ENCODE results near the gene ANKRD6. TPM values are rescaled to one million over a fixed set of nuclear protein-coding genes. Genes with fewer than 3 reads are reported as not detected.
A peak's percentile ranks its signal among the peaks of the same experiment; 100 is the strongest.
"Not testable (repeated sequence)": the region's sequence is repeated elsewhere in the genome, so short reads cannot be mapped to it uniquely, and the experiment has no call there.

Gene ANKRD6
- total RNA-seq, 1 donor from 2014 or later = 7.1 TPM

GRCh38 chr6:89638320-89639195 is 205.6 kb downstream of the ANKRD6 start, which contains the start of gene LYRM2:
LYRM2 (minus strand) TSS chr6:89638747; CDS start chr6:89638716, 31 bp downstream.
- DNase-seq (ENCODE audit: low spot score) = peak; percentile 96
- peak; percentile 96 for ATAC-seq

DNA sequence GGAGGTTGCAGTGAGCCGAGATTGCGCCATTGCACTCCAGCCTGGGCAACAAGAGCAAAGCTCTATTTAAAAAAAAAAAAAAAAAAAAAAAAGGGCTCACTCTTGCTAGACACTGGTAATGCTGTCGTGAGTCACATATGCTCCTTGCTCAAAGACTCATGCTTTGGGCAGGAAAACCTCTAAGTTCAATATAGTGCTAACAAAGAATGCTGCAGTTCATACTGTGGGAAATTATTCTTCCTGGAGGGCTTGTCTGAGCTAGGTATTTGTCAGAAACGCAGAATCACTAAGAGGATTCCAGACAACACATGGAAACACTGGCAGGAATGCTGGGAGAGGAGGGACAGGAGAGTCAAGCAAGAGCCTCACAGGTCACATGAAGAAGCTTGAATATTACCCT is 207.9 kb downstream of the ANKRD6 start:
- no peak for DNase-seq (ENCODE audit: low spot score)
- ATAC-seq = no peak

GRCh38 chr6:89641581-89641980 is 208.6 kb downstream of the ANKRD6 start:
- not testable (repeated sequence) for DNase-seq (ENCODE audit: low spot score); ATAC-seq

DNA sequence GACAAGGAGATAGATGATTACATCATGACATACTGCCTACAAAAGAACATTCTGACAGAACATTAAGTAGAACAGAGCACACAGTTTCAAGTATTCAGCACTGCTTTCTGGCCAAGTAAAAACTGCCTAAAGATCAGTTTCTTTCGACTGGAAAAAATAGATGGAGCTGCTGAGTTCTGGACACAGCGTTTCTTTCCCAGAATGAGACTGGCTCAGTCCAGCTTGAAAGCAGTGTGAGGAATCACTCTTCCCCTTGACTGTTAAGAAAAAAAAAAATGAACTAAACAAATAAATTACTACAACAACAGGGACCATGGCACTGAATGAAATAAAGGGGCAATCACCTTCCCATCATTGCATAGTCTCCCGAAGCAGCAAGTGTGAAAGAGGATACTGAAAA is 210.0 kb downstream of the ANKRD6 start:
- ATAC-seq (no peak), DNase-seq (ENCODE audit: low spot score) (no peak)

DNA sequence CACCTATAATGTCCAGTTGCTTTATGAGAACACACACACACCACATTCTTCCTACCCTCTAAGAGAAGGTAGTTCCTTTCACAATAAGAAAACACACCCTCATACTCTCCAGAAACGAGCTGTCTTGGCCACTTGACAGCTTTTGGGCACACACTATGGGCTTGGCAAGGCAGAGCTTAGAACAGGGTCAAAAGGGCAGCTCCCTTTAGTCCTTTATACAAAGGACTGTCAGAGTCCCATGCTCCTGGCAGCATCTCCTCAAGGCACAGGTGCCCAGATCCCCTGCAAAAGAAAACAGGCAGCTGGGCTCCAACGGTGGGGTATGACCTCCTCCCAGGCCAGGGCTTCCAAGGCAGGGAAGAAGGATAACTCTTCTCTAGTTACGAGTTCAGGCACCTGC is 210.5 kb downstream of the ANKRD6 start:
- peak; percentile 64 for DNase-seq (ENCODE audit: low spot score)

GRCh38 chr6:89644864-89645263 is 211.9 kb downstream of the ANKRD6 start:
- DNase-seq (ENCODE audit: low spot score) (no peak), ATAC-seq (no peak)

More for the DNA sequence above, 210.5 kb downstream of the ANKRD6 start:
- peak; percentile 75 for ATAC-seq

DNA sequence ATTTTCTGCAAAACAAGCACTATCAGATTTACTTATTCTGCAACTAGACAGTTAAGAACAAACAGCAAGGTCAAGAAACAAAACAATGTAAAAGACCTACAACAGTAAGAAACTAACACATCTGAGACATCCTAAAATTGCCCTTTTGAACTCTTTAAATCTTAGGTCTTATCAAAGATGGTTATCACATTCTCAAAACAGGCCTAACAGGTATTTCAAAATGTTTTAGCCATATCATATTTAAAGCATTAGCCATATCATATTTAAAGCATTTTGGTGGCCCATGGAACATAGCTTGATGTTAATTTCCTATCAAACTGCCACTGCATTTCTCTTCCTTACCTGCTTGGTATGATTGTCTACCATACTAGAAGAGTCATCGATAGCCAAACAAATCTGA is 216.7 kb downstream of the ANKRD6 start:
- no peak for ATAC-seq
- DNase-seq (ENCODE audit: low spot score) = no peak

GRCh38 chr6:89650579-89650978 is 217.6 kb downstream of the ANKRD6 start:
- ATAC-seq = no peak
- DNase-seq (ENCODE audit: low spot score) = no peak

DNA sequence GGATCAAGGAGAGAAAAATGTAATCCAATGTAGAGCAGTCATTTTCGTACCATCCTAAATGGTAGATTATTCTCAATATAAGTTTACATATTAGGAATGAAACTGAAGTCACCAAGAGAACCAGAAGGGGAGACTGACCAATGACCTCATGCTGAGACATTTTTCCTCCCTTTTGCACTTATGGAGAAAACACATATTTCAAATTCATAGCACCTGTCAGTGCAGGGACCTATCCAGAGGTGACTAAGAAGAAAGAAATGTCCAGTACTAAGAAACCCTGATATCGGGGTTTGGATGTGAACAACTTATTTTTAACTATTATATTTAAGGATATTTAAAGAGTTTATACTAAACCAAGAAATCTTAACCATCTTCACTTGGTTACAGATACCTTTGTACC is 222.2 kb downstream of the ANKRD6 start:
- ATAC-seq = no peak

GRCh38 chr6:89657445-89658158 is 224.7 kb downstream of the ANKRD6 start:
- no peak for DNase-seq (ENCODE audit: low spot score)
- ATAC-seq = no peak

More for the DNA sequence above, 222.2 kb downstream of the ANKRD6 start:
- no peak for DNase-seq (ENCODE audit: low spot score)

DNA sequence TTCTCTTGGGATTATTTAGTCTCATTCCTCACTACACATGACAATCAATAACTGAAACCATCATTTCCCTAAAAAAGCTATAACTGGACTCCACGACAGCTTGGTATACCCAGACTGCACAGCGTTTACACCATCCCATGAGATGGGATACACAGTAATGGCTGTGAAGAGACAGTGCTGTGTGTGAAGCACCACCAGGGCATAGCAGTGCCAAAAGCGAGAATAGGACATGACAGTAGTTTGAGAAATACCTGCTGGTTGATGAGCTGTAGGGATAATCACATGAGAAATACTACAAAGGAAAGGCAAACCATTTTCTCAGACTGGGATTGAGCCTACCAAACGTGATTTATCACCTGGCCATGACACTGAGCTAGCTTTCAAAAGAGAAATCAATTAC is 228.0 kb downstream of the ANKRD6 start:
- no peak for ATAC-seq

DNA sequence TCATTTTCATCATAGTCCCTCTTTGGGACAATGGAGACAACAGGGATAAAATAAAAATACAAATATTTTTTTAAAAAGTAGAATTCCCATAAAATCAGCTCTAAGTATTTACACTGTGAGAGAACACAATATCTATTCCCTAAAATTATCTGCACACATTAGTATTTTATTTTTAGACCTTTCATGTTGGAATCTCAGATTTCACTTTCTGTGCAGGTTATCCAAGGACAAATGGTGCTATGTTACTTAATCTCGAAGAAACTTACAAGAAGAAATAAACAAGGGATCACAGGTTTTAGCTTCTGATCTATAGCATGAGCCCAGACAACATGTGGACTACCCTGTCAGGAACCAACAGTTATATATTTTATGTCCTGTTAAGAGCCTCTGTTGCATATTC is 228.6 kb downstream of the ANKRD6 start:
- ATAC-seq (no peak), DNase-seq (ENCODE audit: low spot score) (no peak)

More for the DNA sequence above, 228.0 kb downstream of the ANKRD6 start:
- DNase-seq (ENCODE audit: low spot score) = no peak

DNA sequence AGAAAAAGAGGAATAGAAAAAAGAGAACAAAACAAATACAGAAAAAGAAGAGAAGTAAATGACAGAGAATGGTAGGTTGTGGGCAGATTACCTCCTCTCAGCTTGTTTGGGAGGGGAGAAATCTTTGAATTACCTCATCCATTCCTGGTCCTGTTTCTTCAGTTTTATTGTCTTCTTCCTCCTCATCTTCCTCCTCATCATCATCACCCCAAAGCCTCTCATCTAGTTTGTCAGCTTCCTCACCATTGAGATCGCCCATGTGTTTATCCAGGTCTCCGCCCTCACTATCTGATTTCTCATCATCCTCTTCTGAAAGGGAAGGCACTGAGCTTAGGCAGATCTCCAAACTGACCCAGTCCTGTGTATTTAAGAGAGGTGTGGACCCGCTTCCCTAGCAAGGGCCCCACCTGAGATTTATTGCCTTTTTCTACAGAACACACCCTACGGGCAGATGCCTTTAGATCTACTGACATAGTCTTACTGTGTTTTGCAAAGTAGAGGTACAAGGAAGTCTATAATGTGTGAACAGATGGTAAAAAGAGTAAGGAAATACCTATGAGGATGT is 229.8 kb downstream of the ANKRD6 start:
- ATAC-seq (no peak), DNase-seq (ENCODE audit: low spot score) (no peak)

DNA sequence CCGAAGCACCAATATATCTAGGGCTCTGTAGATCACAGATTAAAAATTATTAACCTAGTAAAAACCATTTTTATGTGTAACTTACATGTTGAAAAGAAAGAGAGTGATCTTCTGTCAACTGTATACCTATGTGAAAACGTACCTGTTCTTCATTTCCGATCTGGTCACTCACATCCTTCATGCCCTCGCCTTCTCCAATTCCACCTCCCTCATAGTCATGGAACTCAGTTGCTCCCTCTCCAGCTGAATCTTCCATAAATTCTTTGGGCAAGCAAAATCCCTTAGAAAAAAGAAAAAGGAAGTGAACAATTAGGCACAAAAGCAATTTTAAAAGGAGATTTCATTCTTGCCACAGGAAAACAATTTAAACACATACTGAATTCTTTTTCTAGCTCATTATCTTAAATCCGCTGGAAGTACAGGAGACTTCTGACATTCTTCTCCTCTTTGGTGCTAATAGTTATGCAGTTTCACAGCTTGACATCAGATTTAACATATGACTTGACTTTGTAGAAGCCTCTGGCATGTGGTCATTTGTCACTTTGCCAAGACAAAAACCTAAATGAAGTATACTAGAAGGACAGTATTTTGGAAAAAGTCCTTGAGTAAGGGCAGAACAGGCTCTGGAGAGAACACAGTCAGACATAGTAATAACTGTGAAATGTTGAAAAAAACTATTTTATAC is 235.1 kb downstream of the ANKRD6 start:
- ATAC-seq (no peak), DNase-seq (ENCODE audit: low spot score) (no peak)

- DNase-seq (ENCODE audit: low spot score) (no peak), ATAC-seq (no peak)
Observed at GRCh38 chr6:89669002-89669401, 236.1 kb downstream of the ANKRD6 start.

DNA sequence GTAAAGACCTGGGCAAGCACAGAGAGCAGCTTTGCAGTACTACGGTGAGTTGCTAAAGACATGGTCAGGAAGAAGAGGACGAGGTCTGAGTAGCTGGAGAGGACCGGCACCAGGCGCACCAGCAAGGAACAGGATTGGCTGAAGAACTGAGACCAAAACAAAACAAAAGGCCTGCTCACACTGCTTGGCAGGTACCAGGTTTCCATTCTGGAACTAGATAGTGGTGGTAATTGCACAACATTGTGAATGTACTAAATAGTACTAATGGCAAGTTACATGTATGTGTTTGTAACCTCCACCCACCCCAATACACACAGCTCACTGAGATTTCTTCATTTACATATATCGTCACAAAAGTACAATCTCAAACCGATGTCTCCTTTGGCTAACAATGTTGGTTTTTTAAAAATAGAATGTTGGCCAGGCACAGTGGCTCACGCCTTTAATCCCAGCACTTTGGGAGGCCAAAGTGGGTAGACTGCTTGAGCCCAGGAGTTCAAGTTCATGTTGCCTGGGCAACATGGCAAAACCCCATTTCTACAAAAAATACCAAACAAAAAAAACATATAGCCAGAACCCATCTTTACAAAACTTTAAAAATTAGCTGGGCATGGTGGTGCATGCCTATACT is 238.1 kb downstream of the ANKRD6 start:
- DNase-seq (ENCODE audit: low spot score) (no peak), ATAC-seq (no peak)

DNA sequence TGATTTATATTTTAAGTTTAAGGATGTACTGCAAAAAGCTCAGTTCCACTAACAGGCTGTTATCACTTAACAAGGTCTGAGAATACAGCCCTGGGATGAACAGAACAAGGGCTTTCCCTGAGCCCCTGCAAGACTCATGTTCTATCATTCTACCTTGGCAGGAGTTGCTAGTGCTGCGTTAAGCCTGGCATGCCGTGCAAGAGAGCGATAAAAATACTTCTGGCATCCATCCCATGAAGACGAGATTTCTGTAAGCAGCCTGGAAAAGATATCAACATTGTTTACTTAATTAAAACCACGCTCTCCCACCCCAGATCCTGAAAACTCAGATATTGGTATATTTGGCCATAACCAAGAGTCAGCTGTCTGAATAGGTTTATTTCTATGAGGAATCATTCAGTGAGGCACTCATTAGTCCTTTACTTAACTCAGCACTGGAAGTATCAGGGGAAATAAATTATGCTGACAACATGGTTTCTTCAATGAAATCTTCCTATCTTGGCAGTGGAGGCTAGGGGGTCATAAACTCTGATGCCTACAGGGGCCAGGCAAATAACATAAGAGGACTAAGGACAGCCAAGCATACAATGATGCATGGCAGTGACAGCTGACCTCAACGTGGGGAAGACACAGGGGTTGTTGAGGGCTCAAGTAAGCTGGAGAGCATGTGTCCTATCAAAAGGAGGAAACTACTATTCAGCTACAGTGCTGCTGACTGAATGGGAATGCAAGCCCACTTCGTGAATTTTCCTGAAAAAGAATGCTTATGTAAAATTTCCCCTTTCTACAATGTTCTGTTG is 243.2 kb downstream of the ANKRD6 start:
- DNase-seq (ENCODE audit: low spot score) (no peak), ATAC-seq (peak; percentile 21)

DNA sequence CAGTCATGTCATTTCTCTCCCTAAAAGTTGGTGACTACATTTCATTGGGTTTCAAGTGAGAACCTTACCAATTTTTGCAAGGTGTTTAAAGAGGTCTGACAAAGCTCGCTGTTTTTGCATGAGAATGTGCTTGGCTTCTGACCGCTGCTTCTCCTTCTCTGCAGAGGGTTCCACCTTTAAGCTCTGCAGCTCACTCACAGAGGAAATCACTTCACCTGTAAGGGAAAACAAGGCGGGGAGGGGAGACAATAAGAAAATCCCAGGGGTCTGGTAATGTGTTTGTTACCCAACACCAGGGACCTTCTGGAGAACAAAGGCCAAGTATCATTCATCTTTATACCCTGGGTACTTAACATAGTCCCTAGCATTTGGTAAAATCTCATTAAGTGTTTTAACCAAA is 245.6 kb downstream of the ANKRD6 start:
- no peak for DNase-seq (ENCODE audit: low spot score)
- no peak for ATAC-seq

DNA sequence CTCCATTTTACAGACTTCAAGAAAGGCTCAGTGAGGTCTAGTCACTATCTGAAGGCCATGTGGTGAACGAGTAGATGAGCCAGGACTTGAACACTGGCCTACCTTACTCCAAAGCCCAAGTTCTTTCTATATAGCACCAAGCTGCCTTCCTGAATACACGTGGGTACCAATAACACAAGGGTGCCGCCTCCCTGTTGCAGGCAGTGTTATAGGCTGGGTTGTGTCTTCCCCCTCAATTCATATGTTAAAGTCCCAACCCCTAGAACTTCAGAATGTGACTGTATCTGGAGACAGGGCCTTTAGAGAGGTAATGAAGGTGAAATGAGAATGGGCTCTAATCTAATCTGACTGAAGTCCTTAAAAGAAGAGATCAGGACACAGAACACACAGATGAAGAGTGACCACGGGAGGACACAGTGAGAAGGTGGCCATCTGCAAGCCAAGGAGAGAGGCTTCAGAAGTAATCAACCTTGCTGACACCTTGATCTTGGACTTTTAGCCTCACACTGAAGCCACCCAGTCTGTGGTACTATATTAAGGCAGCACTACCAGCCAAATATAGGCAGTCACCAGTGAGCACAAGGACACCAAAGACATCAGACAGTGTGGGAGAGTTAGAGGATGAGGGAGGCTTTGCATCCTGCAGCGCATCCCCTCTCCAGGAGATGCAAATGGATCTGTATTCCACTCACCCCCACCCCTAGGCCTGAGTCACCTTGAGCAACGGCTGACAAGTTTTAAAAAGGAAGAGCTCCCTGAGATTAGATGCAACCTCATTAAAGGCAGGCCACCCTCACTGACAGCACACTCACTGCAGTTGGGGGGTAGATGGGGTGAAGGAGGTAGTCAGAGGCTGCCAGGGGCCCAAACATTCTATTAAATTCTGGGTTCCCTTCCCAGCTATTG is 246.5 kb downstream of the ANKRD6 start:
- ATAC-seq = no peak
- no peak for DNase-seq (ENCODE audit: low spot score)
